HCT116 (cell line): Measurements from ENCODE around the gene PAH.

Source experiments
- EZH2 ChIP-seq: fragments of 200-600 bp; sonication (generic); IDR thresholded peaks from 2 replicates; pipeline ENCODE4 v1.6.1; 2017; ENCODE audit warnings: antibody characterized with exemption, mixed run types
- EZH2phosphoT487 ChIP-seq: fragments of 200-600 bp; IDR thresholded peaks from 2 replicates; pipeline ENCODE4 v1.6.1; 2018; ENCODE audit warnings: antibody characterized with exemption, borderline replicate concordance
- POLR2A ChIP-seq: IDR thresholded peaks from 2 replicates; pipeline ENCODE4 v1.7.0; 2011; ENCODE audit warnings: borderline replicate concordance; ENCODE audit not compliant: insufficient read depth, insufficient read length; ENCODE audit errors: extremely low read depth
- RAD21 ChIP-seq: IDR thresholded peaks from 2 replicates; pipeline ENCODE4 v1.6.1; 2012; ENCODE audit warnings: low read depth, mild to moderate bottlenecking
- SIN3A ChIP-seq: IDR thresholded peaks from 2 replicates; pipeline ENCODE4 v1.6.1; 2012; ENCODE audit warnings: low read depth
- SP1 ChIP-seq: IDR thresholded peaks from 2 replicates; pipeline ENCODE4 v1.6.1; 2012; ENCODE audit warnings: low read depth
- TCF7L2 ChIP-seq: IDR thresholded peaks from 2 replicates; pipeline ENCODE4 v1.7.0; 2011; ENCODE audit warnings: borderline replicate concordance, inconsistent platforms; ENCODE audit not compliant: insufficient read depth, insufficient read length; ENCODE audit errors: extremely low read depth
- ZFX ChIP-seq: fragments of 450-650 bp; IDR thresholded peaks from 2 replicates; pipeline ENCODE4 v1.6.1; 2017
- ZNF274 ChIP-seq: fragments of 200-500 bp; sonication (Bioruptor generic); IDR thresholded peaks from 2 replicates; pipeline ENCODE4 v1.6.1; 2014; ENCODE audit warnings: mild to moderate bottlenecking, low read depth, low read length, inconsistent platforms
- TF ChIP-seq, protein P1 (sequence below), 3 experiments: fragments of 200-600 bp in 1 of 3; sonication (generic) in 1 of 3; IDR thresholded peaks in 2 of 3; conservative IDR thresholded peaks in 1 of 3; 2 replicates each; pipeline ENCODE4 v1.5.1; 2012 to 2017; ENCODE audit warnings: low read depth in 2 of 3, low read length in 2 of 3, antibody characterized with exemption in 1 of 3, borderline replicate concordance in 1 of 3, control low read depth in 1 of 3, mild to moderate bottlenecking in 1 of 3, mixed read lengths in 1 of 3, mixed run types in 1 of 3, moderate library complexity in 1 of 3; ENCODE audit not compliant: insufficient read depth in 1 of 3
- TF ChIP-seq, protein P2 (sequence below): IDR thresholded peaks from 2 replicates; pipeline ENCODE4 v1.6.1; 2012
- TF ChIP-seq, protein P3 (sequence below): IDR thresholded peaks from 2 replicates; pipeline ENCODE4 v1.6.1; 2011; ENCODE audit warnings: mild to moderate bottlenecking, low read length, moderate library complexity; ENCODE audit not compliant: insufficient replicate concordance; ENCODE audit errors: extremely low read depth
- TF ChIP-seq, protein P4 (sequence below): IDR thresholded peaks from 2 replicates; pipeline ENCODE4 v1.6.1; 2012; ENCODE audit warnings: low read depth
- TF ChIP-seq, protein P5 (sequence below): IDR thresholded peaks from 2 replicates; pipeline ENCODE4 v1.6.1; 2012

DNA sequence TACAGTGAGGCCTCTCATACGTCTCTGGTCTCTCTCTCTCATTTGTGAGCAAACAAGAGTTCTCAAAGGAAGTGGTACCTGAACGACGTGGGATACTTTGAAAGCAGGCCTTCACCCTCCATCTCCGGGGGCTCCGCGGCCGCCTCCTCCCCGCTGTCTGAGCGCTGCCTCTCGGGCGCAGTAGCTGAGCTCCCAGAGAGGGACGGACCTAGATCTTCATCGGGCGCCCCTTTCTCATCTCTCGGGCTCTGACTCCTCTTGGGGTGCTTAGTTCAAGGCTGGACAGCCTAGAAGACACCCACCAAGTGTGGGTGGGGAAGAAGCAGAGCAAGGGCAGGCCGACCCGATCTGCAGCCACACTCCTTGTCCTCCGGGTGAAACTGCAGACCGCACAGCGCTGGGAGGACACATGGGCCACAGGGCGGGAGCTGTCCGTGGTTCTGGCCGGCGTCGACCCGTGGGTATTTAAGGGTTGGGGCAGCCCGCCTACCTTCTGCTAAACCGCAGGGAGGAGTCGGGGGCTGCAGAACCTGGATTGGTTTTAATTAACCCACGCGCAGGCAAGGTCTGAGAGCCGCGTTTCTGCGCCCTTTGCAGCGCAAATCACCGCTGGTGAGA, 92.7 kb downstream of the PAH start:
- TF ChIP-seq, protein P1, sequence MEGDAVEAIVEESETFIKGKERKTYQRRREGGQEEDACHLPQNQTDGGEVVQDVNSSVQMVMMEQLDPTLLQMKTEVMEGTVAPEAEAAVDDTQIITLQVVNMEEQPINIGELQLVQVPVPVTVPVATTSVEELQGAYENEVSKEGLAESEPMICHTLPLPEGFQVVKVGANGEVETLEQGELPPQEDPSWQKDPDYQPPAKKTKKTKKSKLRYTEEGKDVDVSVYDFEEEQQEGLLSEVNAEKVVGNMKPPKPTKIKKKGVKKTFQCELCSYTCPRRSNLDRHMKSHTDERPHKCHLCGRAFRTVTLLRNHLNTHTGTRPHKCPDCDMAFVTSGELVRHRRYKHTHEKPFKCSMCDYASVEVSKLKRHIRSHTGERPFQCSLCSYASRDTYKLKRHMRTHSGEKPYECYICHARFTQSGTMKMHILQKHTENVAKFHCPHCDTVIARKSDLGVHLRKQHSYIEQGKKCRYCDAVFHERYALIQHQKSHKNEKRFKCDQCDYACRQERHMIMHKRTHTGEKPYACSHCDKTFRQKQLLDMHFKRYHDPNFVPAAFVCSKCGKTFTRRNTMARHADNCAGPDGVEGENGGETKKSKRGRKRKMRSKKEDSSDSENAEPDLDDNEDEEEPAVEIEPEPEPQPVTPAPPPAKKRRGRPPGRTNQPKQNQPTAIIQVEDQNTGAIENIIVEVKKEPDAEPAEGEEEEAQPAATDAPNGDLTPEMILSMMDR (IDR thresholded peaks at IDR 0.05 in 2 of 3, conservative IDR thresholded peaks at IDR 0.05 in 1 of 3; ENCODE audit: borderline replicate concordance in 1 of 3, insufficient read depth in 1 of 3, low read depth in 2 of 3, low read length in 2 of 3), result no peak
- no peak for TF ChIP-seq EZH2phosphoT487
- no peak for TF ChIP-seq POLR2A
- TF ChIP-seq EZH2, result no peak
- TF ChIP-seq RAD21, result no peak
- TF ChIP-seq, protein P2, sequence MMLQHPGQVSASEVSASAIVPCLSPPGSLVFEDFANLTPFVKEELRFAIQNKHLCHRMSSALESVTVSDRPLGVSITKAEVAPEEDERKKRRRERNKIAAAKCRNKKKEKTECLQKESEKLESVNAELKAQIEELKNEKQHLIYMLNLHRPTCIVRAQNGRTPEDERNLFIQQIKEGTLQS, result no peak
- TF ChIP-seq TCF7L2, result no peak
- TF ChIP-seq ZNF274, result no peak
- TF ChIP-seq ZFX, result no peak
- TF ChIP-seq, protein P3, sequence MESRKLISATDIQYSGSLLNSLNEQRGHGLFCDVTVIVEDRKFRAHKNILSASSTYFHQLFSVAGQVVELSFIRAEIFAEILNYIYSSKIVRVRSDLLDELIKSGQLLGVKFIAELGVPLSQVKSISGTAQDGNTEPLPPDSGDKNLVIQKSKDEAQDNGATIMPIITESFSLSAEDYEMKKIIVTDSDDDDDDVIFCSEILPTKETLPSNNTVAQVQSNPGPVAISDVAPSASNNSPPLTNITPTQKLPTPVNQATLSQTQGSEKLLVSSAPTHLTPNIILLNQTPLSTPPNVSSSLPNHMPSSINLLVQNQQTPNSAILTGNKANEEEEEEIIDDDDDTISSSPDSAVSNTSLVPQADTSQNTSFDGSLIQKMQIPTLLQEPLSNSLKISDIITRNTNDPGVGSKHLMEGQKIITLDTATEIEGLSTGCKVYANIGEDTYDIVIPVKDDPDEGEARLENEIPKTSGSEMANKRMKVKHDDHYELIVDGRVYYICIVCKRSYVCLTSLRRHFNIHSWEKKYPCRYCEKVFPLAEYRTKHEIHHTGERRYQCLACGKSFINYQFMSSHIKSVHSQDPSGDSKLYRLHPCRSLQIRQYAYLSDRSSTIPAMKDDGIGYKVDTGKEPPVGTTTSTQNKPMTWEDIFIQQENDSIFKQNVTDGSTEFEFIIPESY, result no peak
- no peak for TF ChIP-seq SIN3A
- no peak for TF ChIP-seq SP1
- TF ChIP-seq, protein P4, sequence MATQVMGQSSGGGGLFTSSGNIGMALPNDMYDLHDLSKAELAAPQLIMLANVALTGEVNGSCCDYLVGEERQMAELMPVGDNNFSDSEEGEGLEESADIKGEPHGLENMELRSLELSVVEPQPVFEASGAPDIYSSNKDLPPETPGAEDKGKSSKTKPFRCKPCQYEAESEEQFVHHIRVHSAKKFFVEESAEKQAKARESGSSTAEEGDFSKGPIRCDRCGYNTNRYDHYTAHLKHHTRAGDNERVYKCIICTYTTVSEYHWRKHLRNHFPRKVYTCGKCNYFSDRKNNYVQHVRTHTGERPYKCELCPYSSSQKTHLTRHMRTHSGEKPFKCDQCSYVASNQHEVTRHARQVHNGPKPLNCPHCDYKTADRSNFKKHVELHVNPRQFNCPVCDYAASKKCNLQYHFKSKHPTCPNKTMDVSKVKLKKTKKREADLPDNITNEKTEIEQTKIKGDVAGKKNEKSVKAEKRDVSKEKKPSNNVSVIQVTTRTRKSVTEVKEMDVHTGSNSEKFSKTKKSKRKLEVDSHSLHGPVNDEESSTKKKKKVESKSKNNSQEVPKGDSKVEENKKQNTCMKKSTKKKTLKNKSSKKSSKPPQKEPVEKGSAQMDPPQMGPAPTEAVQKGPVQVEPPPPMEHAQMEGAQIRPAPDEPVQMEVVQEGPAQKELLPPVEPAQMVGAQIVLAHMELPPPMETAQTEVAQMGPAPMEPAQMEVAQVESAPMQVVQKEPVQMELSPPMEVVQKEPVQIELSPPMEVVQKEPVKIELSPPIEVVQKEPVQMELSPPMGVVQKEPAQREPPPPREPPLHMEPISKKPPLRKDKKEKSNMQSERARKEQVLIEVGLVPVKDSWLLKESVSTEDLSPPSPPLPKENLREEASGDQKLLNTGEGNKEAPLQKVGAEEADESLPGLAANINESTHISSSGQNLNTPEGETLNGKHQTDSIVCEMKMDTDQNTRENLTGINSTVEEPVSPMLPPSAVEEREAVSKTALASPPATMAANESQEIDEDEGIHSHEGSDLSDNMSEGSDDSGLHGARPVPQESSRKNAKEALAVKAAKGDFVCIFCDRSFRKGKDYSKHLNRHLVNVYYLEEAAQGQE, result peak; percentile 71
- TF ChIP-seq, protein P5, sequence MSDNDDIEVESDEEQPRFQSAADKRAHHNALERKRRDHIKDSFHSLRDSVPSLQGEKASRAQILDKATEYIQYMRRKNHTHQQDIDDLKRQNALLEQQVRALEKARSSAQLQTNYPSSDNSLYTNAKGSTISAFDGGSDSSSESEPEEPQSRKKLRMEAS, result no peak
